Activated CD4-positive, alpha-beta T cell treated with anti-CD3 and anti-CD28 coated beads, Interleukin-2, amount 10 ng/mL, durations not matched to agents 7 days and 5 days (primary cell): ENCODE results near the gene RBPJL. TPM values are rescaled to one million over a fixed set of nuclear protein-coding genes. Genes with fewer than 3 reads are reported as not detected.
A peak's percentile ranks its signal among the peaks of the same experiment; 100 is the strongest.

Experiments used
- CTCF ChIA-PET: fragments of 350-600 bp; sonication (Branson Sonifier 250); formaldehyde crosslinking; loops from one replicate; lab custom pipeline; 2021; ENCODE audit warnings: antibody characterized with exemption; lab: Charles Lee
- POLR2A ChIA-PET: fragments of 350-600 bp; sonication (Branson Sonifier 250); formaldehyde crosslinking; loops from one replicate; lab custom pipeline; 2021; ENCODE audit warnings: antibody characterized with exemption; lab: Charles Lee
- DNase-seq: peaks from one replicate; pipeline ENCODE4 v3.0.0-alpha.2; 2020
- H3K27ac Mint-ChIP-seq: one replicate; pipeline ENCODE4 v1.8.0; 2021; ENCODE audit warnings: mild to moderate bottlenecking, moderate library complexity, mixed read lengths
- H3K27me3 Mint-ChIP-seq: one replicate; pipeline ENCODE4 v1.8.0; 2021; ENCODE audit warnings: mixed read lengths
- H3K36me3 Mint-ChIP-seq: one replicate; pipeline ENCODE4 v1.8.0; 2021; ENCODE audit warnings: low read depth, mixed read lengths
- H3K4me1 Mint-ChIP-seq: one replicate; pipeline ENCODE4 v1.8.0; 2021; ENCODE audit warnings: mixed read lengths
- H3K4me3 Mint-ChIP-seq: one replicate; pipeline ENCODE4 v1.8.0; 2021; ENCODE audit warnings: mild to moderate bottlenecking, moderate library complexity, mixed read lengths
- H3K9me3 Mint-ChIP-seq: one replicate; pipeline ENCODE4 v1.8.0; 2021; ENCODE audit warnings: mixed read lengths
- total RNA-seq, 2 experiments: library from RNA; stranded (reverse); gene quantifications; one replicate each; pipeline ENCODE4 v1.2.3, GENCODE V29; 2021

RBPJL gene
- total RNA-seq, 2 experiments from 2014 or later, result not detected

GRCh38 chr20:45341579-45341938 is 34.9 kb downstream of the RBPJL start:
- H3K4me1 Mint-ChIP-seq, result peaks cover 14% of the 10 kb centered on the region
- H3K27ac Mint-ChIP-seq, result no peak overlapping the region
- H3K4me3 Mint-ChIP-seq, result no peak overlapping the region
- ChIA-PET POLR2A (no interaction called here), CTCF (interaction anchor here (0.9 to 2.0 kb wide), 2 partner anchors 19 to 21 kb away, joined by 3 to 7 read pairs; partner anchors contain the start of gene SYS1)
- DNase-seq, result no peak
- H3K27me3 Mint-ChIP-seq, result no peaks in the 10 kb centered on the region
- no peaks in the 10 kb centered on the region for H3K9me3 Mint-ChIP-seq
- H3K36me3 Mint-ChIP-seq, result no peaks in the 10 kb centered on the region

- H3K27ac Mint-ChIP-seq, result no peak overlapping the region
- no peak for DNase-seq
- H3K27me3 Mint-ChIP-seq, result no peaks in the 10 kb centered on the region
- H3K36me3 Mint-ChIP-seq, result no peaks in the 10 kb centered on the region
- peaks cover 20% of the 10 kb centered on the region for H3K4me1 Mint-ChIP-seq
- POLR2A ChIA-PET, result no interaction called here
- no peaks in the 10 kb centered on the region for H3K9me3 Mint-ChIP-seq
- H3K4me3 Mint-ChIP-seq, result no peak overlapping the region
- CTCF ChIA-PET, result interaction anchor here (0.9 to 2.0 kb wide), 2 partner anchors 19 to 20 kb away, joined by 3 to 7 read pairs; partner anchors contain the start of gene SYS1
Measured at GRCh38 chr20:45341939-45342854, 35.6 kb downstream of the RBPJL start.

GRCh38 chr20:45342855-45343531 is 36.4 kb downstream of the RBPJL start:
- ChIA-PET CTCF (no interaction called here), POLR2A (no interaction called here)
- Mint-ChIP-seq H3K4me1 (peaks cover 27% of the 10 kb centered on the region), H3K27ac (no peak overlapping the region), H3K4me3 (no peak overlapping the region), H3K9me3 (no peaks in the 10 kb centered on the region), H3K27me3 (no peaks in the 10 kb centered on the region), H3K36me3 (no peaks in the 10 kb centered on the region)
- no peak for DNase-seq

- H3K36me3 Mint-ChIP-seq, result no peaks in the 10 kb centered on the region
- H3K9me3 Mint-ChIP-seq, result no peaks in the 10 kb centered on the region
- H3K27ac Mint-ChIP-seq, result no peak overlapping the region
- no peak overlapping the region for H3K4me3 Mint-ChIP-seq
- no peaks in the 10 kb centered on the region for H3K27me3 Mint-ChIP-seq
- no peak for DNase-seq
- ChIA-PET CTCF (interaction anchor here (1.4 kb wide), 2 partner anchors 19 to 30 kb away, joined by 4 to 9 read pairs; partner anchors contain the start of gene SYS1), POLR2A (no interaction called here)
- peaks cover 29% of the 10 kb centered on the region for H3K4me1 Mint-ChIP-seq
Measured at GRCh38 chr20:45343532-45344167, 37.0 kb downstream of the RBPJL start.

- peaks cover 27% of the 10 kb centered on the region for H3K4me1 Mint-ChIP-seq
- no peaks in the 10 kb centered on the region for H3K27me3 Mint-ChIP-seq
- H3K36me3 Mint-ChIP-seq, result no peaks in the 10 kb centered on the region
- no peak overlapping the region for H3K27ac Mint-ChIP-seq
- ChIA-PET CTCF (interaction anchor here (0.9 to 2.3 kb wide), 4 partner anchors 9 to 51 kb away, joined by 4 to 9 read pairs (median 6); partner anchors contain the start of gene SYS1), POLR2A (no interaction called here)
- no peaks in the 10 kb centered on the region for H3K9me3 Mint-ChIP-seq
- H3K4me3 Mint-ChIP-seq, result no peak overlapping the region
- no peak for DNase-seq
Measured at GRCh38 chr20:45344168-45344860, 37.7 kb downstream of the RBPJL start.

- CTCF ChIA-PET, result interaction anchor here (0.6 to 4.6 kb wide), 5 partner anchors 10 to 91 kb away, joined by 4 to 19 read pairs (median 11); partner anchors contain the start of gene SYS1
- no peak overlapping the region for H3K27ac Mint-ChIP-seq
- POLR2A ChIA-PET, result no interaction called here
- no peaks in the 10 kb centered on the region for H3K36me3 Mint-ChIP-seq
- H3K4me3 Mint-ChIP-seq, result no peak overlapping the region
- no peaks in the 10 kb centered on the region for H3K27me3 Mint-ChIP-seq
- no peak for DNase-seq
- peaks cover 27% of the 10 kb centered on the region for H3K4me1 Mint-ChIP-seq
- no peaks in the 10 kb centered on the region for H3K9me3 Mint-ChIP-seq
Measured at GRCh38 chr20:45345104-45345936, 38.7 kb downstream of the RBPJL start.

GRCh38 chr20:45346291-45346718 is 39.7 kb downstream of the RBPJL start:
- Mint-ChIP-seq H3K4me3 (no peak overlapping the region), H3K27ac (no peak overlapping the region), H3K27me3 (no peaks in the 10 kb centered on the region), H3K36me3 (no peaks in the 10 kb centered on the region), H3K9me3 (no peaks in the 10 kb centered on the region), H3K4me1 (peaks cover 27% of the 10 kb centered on the region)
- ChIA-PET POLR2A (no interaction called here), CTCF (interaction anchor here (0.9 to 4.6 kb wide), 6 partner anchors 11 to 91 kb away, joined by 3 to 19 read pairs (median 10); partner anchors contain the start of gene SYS1)
- no peak for DNase-seq

GRCh38 chr20:45346851-45347250 is 40.2 kb downstream of the RBPJL start:
- ChIA-PET CTCF (interaction anchor here (0.8 to 4.6 kb wide), 8 partner anchors 10 to 90 kb away, joined by 3 to 19 read pairs (median 5); partner anchors contain the start of gene SYS1), POLR2A (no interaction called here)
- Mint-ChIP-seq H3K27me3 (no peaks in the 10 kb centered on the region), H3K4me1 (peaks cover 27% of the 10 kb centered on the region), H3K4me3 (peak overlapping the region; percentile 72), H3K9me3 (no peaks in the 10 kb centered on the region), H3K27ac (no peak overlapping the region), H3K36me3 (no peaks in the 10 kb centered on the region)
- no peak for DNase-seq

- H3K4me1 Mint-ChIP-seq, result peaks cover 27% of the 10 kb centered on the region
- H3K36me3 Mint-ChIP-seq, result no peaks in the 10 kb centered on the region
- H3K27ac Mint-ChIP-seq, result peak overlapping the region; percentile 76
- peak overlapping the region; percentile 72 for H3K4me3 Mint-ChIP-seq
- ChIA-PET POLR2A (no interaction called here), CTCF (interaction anchor here (0.8 to 4.6 kb wide), 9 partner anchors 10 to 89 kb away, joined by 3 to 19 read pairs (median 5); partner anchors contain the start of gene SYS1)
- no peak for DNase-seq
- no peaks in the 10 kb centered on the region for H3K9me3 Mint-ChIP-seq
- no peaks in the 10 kb centered on the region for H3K27me3 Mint-ChIP-seq
Measured at GRCh38 chr20:45347297-45347935, 40.8 kb downstream of the RBPJL start.

- ChIA-PET POLR2A (no interaction called here), CTCF (interaction anchor here (1.3 to 4.6 kb wide), 6 partner anchors 11 to 54 kb away, joined by 3 to 19 read pairs (median 5); partner anchors contain the start of gene SYS1)
- Mint-ChIP-seq H3K36me3 (no peaks in the 10 kb centered on the region), H3K27me3 (no peaks in the 10 kb centered on the region), H3K4me1 (peaks cover 30% of the 10 kb centered on the region), H3K27ac (peak within 1 kb of the TSS; percentile 76), H3K9me3 (no peaks in the 10 kb centered on the region), H3K4me3 (peak within 1 kb of the TSS; percentile 72)
- peak; percentile 58 for DNase-seq
Measured at GRCh38 chr20:45347936-45348778, 41.5 kb downstream of the RBPJL start, which contains the start of gene SDC4. Gene SDC4, minus strand, starts transcription at chr20:45348424. Its CDS starts 40 bp downstream, at chr20:45348384.
